K562 (cell line): ENCODE results near the gene PASD1. TPM values are rescaled to one million over a fixed set of nuclear protein-coding genes. Genes with fewer than 3 reads are reported as not detected.

Experiments used
- EHMT2 ChIP-seq: fragments of 450-650 bp; IDR thresholded peaks from 2 replicates; pipeline ENCODE4 v1.6.1; 2018; ENCODE audit warnings: antibody characterized with exemption
- MCM5 ChIP-seq: fragments of 450-650 bp; IDR thresholded peaks from 2 replicates; pipeline ENCODE4 v1.6.1; 2016; ENCODE audit warnings: low read depth
- MYBL2 ChIP-seq, 2 experiments: fragments of 450-650 bp in 1 of 2; sonication (generic) in 1 of 2; formaldehyde crosslinking in 1 of 2; IDR thresholded peaks; 2 replicates each; pipeline versions ENCODE4 v1.6.1 to v1.8.1; 2017 to 2022; ENCODE audit warnings: borderline replicate concordance in 1 of 2, inconsistent platforms in 1 of 2, low read depth in 1 of 2, mild to moderate bottlenecking in 1 of 2, missing genetic modification reagents in 1 of 2, moderate library complexity in 1 of 2
- NFYB ChIP-seq: IDR thresholded peaks from 2 replicates; pipeline ENCODE4 v1.6.1; 2011; ENCODE audit warnings: mild to moderate bottlenecking, moderate library complexity; ENCODE audit not compliant: insufficient read length; ENCODE audit errors: extremely low read depth
- NR2F6 ChIP-seq: fragments of 450-650 bp; formaldehyde crosslinking; IDR thresholded peaks from 2 replicates; pipeline ENCODE4 v1.4.0; 2020; ENCODE audit warnings: mild to moderate bottlenecking
- ZFP1 ChIP-seq: fragments of 450-650 bp; formaldehyde crosslinking; IDR thresholded peaks from 2 replicates; pipeline ENCODE4 v1.4.0; 2020; ENCODE audit warnings: mild to moderate bottlenecking, mixed read lengths
- ZNF253 ChIP-seq: fragments of 250-450 bp; sonication (Bioruptor Pico); conservative IDR thresholded peaks from 2 replicates; pipeline ENCODE4 v1.6.1; 2021; ENCODE audit warnings: mild to moderate bottlenecking
- ZNF449 ChIP-seq: fragments of 250-450 bp; sonication (Bioruptor Pico); IDR thresholded peaks from 2 replicates; pipeline ENCODE4 v1.8.0; 2022; ENCODE audit warnings: moderate library complexity, mild to moderate bottlenecking, inconsistent platforms
- ZNF639 ChIP-seq, 2 experiments: fragments of 200-800 bp in 1 of 2; sonication (Bioruptor generic) in 1 of 2; sonication (generic) in 1 of 2; formaldehyde crosslinking in 1 of 2; IDR thresholded peaks in 1 of 2; conservative IDR thresholded peaks in 1 of 2; 2 replicates each; pipeline versions ENCODE4 v1.5.0 to v1.6.1; 2016 to 2020; ENCODE audit warnings: missing compliant biosample characterization in 1 of 2, missing genetic modification characterization in 1 of 2, missing genetic modification reagents in 1 of 2
- ZNF766 ChIP-seq: fragments of 200-800 bp; sonication (Bioruptor generic); conservative IDR thresholded peaks from 2 replicates; pipeline ENCODE4 v1.6.1; 2016; ENCODE audit warnings: missing genetic modification characterization, missing compliant biosample characterization
- polyA plus RNA-seq, 8 experiments: library from polyadenylated mRNA; depleted of rRNA in 4 of 8; stranded (reverse) in 5 of 8; unstranded in 3 of 8; fragments of >200 nt; fragmentation: Nextera tagmentation in 2 of 8; fragmentation: Illumina TruSeq in 1 of 8; extraction: Ambion mirVana in 2 of 8; extraction: Trizol in 1 of 8; gene quantifications; 2 replicates each; pipeline versions ENCODE4 v1.2.1 to v1.2.3, GENCODE V29; 2011 to 2014; ENCODE audit warnings: inconsistent platforms in 1 of 8, missing spikeins in 1 of 8
- total RNA-seq, 7 experiments: library from RNA; depleted of rRNA in 6 of 7; stranded (reverse); fragments of >200 nt in 6 of 7; fragmentation: Illumina TruSeq in 2 of 7; extraction: Trizol in 2 of 7; gene quantifications; 2 replicates each; pipeline versions ENCODE4 v1.2.1 to v1.2.3, GENCODE V29; 2011 to 2021; ENCODE audit warnings: low replicate concordance in 1 of 7
- TF ChIP-seq, protein P1 (sequence below): fragments of 250-450 bp; sonication (Bioruptor Pico); IDR thresholded peaks from 2 replicates; pipeline ENCODE4 v1.5.0; 2022; ENCODE audit warnings: mild to moderate bottlenecking
- TF ChIP-seq, protein P2 (sequence below): sonication (generic); formaldehyde crosslinking; IDR thresholded peaks from 2 replicates; pipeline ENCODE4 v1.8.0; 2022; ENCODE audit warnings: mild to moderate bottlenecking, missing genetic modification reagents
- TF ChIP-seq, protein P3 (sequence below): fragments of 250-450 bp; sonication (Bioruptor Pico); IDR thresholded peaks from 2 replicates; pipeline ENCODE4 v1.4.0; 2020; ENCODE audit warnings: mild to moderate bottlenecking, moderate library complexity

The PASD1 gene
- total and polyA plus RNA-seq, 9 of the 15 experiments (the other 6 are each of a cell fraction or from before 2014, with no cell fraction given), result 1.7 to 12.8 (median 9.6) TPM

GRCh38 chrX:151633157-151633556 lies 69.7 kb downstream of the PASD1 start (continued):
- TF ChIP-seq ZNF766 (CRISPR knock-in tag) (no peak), ZNF449 (CRISPR knock-in tag) (no peak), ZNF253 (CRISPR knock-in tag) (no peak), ZFP1 (CRISPR knock-in tag) (no peak), EHMT2 (no peak), ZNF639 (CRISPR knock-in tag; conservative IDR thresholded peaks at IDR 0.05 in 1 of 2, IDR thresholded peaks at IDR 0.05 in 1 of 2) (no peak), NFYB (no peak), MYBL2 (IDR thresholded peaks at IDR 0.05; ENCODE audit: low read depth) (no peak), MYBL2 (CRISPR knock-in tag; IDR thresholded peaks at IDR 0.05; ENCODE audit: borderline replicate concordance) (no peak), MCM5 (no peak), NR2F6 (CRISPR knock-in tag) (no peak)
- TF ChIP-seq, protein P1, sequence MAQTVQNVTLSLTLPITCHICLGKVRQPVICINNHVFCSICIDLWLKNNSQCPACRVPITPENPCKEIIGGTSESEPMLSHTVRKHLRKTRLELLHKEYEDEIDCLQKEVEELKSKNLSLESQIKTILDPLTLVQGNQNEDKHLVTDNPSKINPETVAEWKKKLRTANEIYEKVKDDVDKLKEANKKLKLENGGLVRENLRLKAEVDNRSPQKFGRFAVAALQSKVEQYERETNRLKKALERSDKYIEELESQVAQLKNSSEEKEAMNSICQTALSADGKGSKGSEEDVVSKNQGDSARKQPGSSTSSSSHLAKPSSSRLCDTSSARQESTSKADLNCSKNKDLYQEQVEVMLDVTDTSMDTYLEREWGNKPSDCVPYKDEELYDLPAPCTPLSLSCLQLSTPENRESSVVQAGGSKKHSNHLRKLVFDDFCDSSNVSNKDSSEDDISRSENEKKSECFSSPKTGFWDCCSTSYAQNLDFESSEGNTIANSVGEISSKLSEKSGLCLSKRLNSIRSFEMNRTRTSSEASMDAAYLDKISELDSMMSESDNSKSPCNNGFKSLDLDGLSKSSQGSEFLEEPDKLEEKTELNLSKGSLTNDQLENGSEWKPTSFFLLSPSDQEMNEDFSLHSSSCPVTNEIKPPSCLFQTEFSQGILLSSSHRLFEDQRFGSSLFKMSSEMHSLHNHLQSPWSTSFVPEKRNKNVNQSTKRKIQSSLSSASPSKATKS, result no peak
- TF ChIP-seq, protein P2, sequence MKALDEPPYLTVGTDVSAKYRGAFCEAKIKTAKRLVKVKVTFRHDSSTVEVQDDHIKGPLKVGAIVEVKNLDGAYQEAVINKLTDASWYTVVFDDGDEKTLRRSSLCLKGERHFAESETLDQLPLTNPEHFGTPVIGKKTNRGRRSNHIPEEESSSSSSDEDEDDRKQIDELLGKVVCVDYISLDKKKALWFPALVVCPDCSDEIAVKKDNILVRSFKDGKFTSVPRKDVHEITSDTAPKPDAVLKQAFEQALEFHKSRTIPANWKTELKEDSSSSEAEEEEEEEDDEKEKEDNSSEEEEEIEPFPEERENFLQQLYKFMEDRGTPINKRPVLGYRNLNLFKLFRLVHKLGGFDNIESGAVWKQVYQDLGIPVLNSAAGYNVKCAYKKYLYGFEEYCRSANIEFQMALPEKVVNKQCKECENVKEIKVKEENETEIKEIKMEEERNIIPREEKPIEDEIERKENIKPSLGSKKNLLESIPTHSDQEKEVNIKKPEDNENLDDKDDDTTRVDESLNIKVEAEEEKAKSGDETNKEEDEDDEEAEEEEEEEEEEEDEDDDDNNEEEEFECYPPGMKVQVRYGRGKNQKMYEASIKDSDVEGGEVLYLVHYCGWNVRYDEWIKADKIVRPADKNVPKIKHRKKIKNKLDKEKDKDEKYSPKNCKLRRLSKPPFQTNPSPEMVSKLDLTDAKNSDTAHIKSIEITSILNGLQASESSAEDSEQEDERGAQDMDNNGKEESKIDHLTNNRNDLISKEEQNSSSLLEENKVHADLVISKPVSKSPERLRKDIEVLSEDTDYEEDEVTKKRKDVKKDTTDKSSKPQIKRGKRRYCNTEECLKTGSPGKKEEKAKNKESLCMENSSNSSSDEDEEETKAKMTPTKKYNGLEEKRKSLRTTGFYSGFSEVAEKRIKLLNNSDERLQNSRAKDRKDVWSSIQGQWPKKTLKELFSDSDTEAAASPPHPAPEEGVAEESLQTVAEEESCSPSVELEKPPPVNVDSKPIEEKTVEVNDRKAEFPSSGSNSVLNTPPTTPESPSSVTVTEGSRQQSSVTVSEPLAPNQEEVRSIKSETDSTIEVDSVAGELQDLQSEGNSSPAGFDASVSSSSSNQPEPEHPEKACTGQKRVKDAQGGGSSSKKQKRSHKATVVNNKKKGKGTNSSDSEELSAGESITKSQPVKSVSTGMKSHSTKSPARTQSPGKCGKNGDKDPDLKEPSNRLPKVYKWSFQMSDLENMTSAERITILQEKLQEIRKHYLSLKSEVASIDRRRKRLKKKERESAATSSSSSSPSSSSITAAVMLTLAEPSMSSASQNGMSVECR, result no peak
- TF ChIP-seq, protein P3, sequence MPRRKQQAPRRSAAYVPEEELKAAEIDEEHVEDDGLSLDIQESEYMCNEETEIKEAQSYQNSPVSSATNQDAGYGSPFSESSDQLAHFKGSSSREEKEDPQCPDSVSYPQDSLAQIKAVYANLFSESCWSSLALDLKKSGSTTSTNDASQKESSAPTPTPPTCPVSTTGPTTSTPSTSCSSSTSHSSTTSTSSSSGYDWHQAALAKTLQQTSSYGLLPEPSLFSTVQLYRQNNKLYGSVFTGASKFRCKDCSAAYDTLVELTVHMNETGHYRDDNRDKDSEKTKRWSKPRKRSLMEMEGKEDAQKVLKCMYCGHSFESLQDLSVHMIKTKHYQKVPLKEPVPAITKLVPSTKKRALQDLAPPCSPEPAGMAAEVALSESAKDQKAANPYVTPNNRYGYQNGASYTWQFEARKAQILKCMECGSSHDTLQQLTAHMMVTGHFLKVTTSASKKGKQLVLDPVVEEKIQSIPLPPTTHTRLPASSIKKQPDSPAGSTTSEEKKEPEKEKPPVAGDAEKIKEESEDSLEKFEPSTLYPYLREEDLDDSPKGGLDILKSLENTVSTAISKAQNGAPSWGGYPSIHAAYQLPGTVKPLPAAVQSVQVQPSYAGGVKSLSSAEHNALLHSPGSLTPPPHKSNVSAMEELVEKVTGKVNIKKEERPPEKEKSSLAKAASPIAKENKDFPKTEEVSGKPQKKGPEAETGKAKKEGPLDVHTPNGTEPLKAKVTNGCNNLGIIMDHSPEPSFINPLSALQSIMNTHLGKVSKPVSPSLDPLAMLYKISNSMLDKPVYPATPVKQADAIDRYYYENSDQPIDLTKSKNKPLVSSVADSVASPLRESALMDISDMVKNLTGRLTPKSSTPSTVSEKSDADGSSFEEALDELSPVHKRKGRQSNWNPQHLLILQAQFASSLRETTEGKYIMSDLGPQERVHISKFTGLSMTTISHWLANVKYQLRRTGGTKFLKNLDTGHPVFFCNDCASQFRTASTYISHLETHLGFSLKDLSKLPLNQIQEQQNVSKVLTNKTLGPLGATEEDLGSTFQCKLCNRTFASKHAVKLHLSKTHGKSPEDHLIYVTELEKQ (CRISPR knock-in tag), result no peak
